ENCODE data around the gene P3H1. TPM values are rescaled to one million over a fixed set of nuclear protein-coding genes. Genes with fewer than 3 reads are reported as not detected.

Gene P3H1
- total and polyA plus RNA-seq, 7 donors: 1.8 to 23.3 (median 17.9) TPM

- intact Hi-C loops (cut with DNase I): no loop called here
- H3K4me3 ChIP-seq: no peak overlapping the region
- no peaks in the 10 kb centered on the region for H3K4me1 ChIP-seq
- peaks cover 0 to 12% (median 0%) of the 10 kb centered on the region in 4 donors for H3K36me3 ChIP-seq
- DNase-seq: no peak
- no peaks in the 10 kb centered on the region for H3K27me3 ChIP-seq
- H3K9me3 ChIP-seq: no peaks in the 10 kb centered on the region
- H3K27ac ChIP-seq: no peak overlapping the region
- no peak for TF ChIP-seq CTCF (IDR thresholded peaks at IDR 0.05)
These were observed 39.3 kb upstream of the P3H1 start for GRCh38 chr1:42806171-42806570.

DNA sequence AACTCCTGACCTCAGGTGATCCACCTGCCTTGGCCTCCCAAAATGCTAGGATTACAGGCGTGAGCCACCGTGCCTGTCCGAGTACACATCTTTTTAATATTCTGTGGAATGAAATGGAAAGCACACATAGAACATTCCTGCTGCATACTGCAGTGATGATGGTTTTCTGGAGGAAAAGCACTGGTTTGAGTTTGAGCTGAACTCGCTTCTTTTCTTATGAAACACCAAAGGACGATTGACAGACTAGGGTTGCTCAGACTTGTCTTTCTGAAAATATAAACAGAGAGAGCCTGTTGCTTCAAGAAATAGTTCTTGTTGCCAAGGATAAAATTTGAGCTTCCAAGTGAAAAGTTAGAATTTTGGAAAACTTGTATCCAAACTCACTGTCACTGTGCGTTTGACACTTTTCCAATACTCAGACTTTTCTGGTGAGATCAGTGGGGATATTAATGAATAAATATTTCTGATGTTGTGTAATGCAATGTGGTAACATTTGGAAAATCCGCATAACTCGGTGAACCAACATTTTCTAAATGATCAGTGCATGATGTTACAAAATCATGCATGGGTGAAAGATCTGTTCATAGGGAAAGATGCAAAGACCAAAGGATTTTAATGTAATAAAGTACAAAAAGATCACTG is 35.1 kb upstream of the P3H1 start:
- H3K4me3 ChIP-seq: no peak overlapping the region
- H3K27ac ChIP-seq: peak overlapping the region in 1 of 4 donors; percentile 28
- H3K9me3 ChIP-seq: no peaks in the 10 kb centered on the region
- no peaks in the 10 kb centered on the region for H3K4me1 ChIP-seq
- H3K36me3 ChIP-seq: peaks cover 0 to 7% (median 0%) of the 10 kb centered on the region in 4 donors
- no peak for DNase-seq
- intact Hi-C loops (cut with DNase I): no loop called here
- TF ChIP-seq POLR2A (IDR thresholded peaks at IDR 0.05) (no peak), CTCF (IDR thresholded peaks at IDR 0.05) (no peak), POLR2AphosphoS5 (IDR thresholded peaks at IDR 0.05) (no peak), EP300 (IDR thresholded peaks at IDR 0.05) (no peak)
- WGBS, 2 donors: 86 to 89% methylated on average over 8 of the region's 8 CpGs
- no peaks in the 10 kb centered on the region for H3K27me3 ChIP-seq

- no peak overlapping the region for H3K27ac ChIP-seq
- H3K4me1 ChIP-seq: no peaks in the 10 kb centered on the region
- H3K4me3 ChIP-seq: no peak overlapping the region
- intact Hi-C loops (cut with DNase I): no loop called here
- H3K36me3 ChIP-seq: no peaks in the 10 kb centered on the region
- H3K9me3 ChIP-seq: no peaks in the 10 kb centered on the region
- WGBS, 2 donors: 81 to 86% methylated on average over 5 of the region's 5 CpGs
- no peak for DNase-seq
- TF ChIP-seq EP300 (IDR thresholded peaks at IDR 0.05): no peak
- no peak for TF ChIP-seq POLR2A (IDR thresholded peaks at IDR 0.05)
- no peak for TF ChIP-seq POLR2AphosphoS5 (IDR thresholded peaks at IDR 0.05)
- TF ChIP-seq CTCF (IDR thresholded peaks at IDR 0.05): no peak
- no peaks in the 10 kb centered on the region for H3K27me3 ChIP-seq
These were observed 31.2 kb upstream of the P3H1 start for GRCh38 chr1:42797979-42798378.

- H3K36me3 ChIP-seq: no peaks in the 10 kb centered on the region
- H3K4me1 ChIP-seq: no peaks in the 10 kb centered on the region
- intact Hi-C loops (cut with DNase I): no loop called here
- H3K27ac ChIP-seq: no peak overlapping the region
- no peak overlapping the region for H3K4me3 ChIP-seq
- TF ChIP-seq CTCF (IDR thresholded peaks at IDR 0.05) (no peak), EP300 (IDR thresholded peaks at IDR 0.05) (no peak), POLR2AphosphoS5 (IDR thresholded peaks at IDR 0.05) (no peak), POLR2A (IDR thresholded peaks at IDR 0.05) (no peak)
- WGBS, 2 donors: 60 to 81% methylated on average over 3 of the region's 3 CpGs
- no peak for DNase-seq
- H3K9me3 ChIP-seq: no peaks in the 10 kb centered on the region
- H3K27me3 ChIP-seq: no peaks in the 10 kb centered on the region
These were observed 30.6 kb upstream of the P3H1 start for GRCh38 chr1:42797414-42797813.

- no peaks in the 10 kb centered on the region for H3K27me3 ChIP-seq
- no peak for DNase-seq
- TF ChIP-seq CTCF (IDR thresholded peaks at IDR 0.05): no peak
- no peak for TF ChIP-seq EP300 (IDR thresholded peaks at IDR 0.05)
- TF ChIP-seq POLR2AphosphoS5 (IDR thresholded peaks at IDR 0.05): no peak
- TF ChIP-seq POLR2A (IDR thresholded peaks at IDR 0.05): no peak
- peak overlapping the region in 1 of 4 donors; percentile 17 for H3K27ac ChIP-seq
- 87 to 89% methylated on average over 2 of the region's 2 CpGs for WGBS, 2 donors
- intact Hi-C loops (cut with DNase I): no loop called here
- H3K4me1 ChIP-seq: no peaks in the 10 kb centered on the region
- no peak overlapping the region for H3K4me3 ChIP-seq
- no peaks in the 10 kb centered on the region for H3K9me3 ChIP-seq
- no peaks in the 10 kb centered on the region for H3K36me3 ChIP-seq
These were observed 27.0 kb upstream of the P3H1 start for GRCh38 chr1:42793824-42794223.
